ENCODE results near the gene CCDC85C. TPM values are rescaled to one million over a fixed set of nuclear protein-coding genes. Genes with fewer than 3 reads are reported as not detected.

The CCDC85C gene
- total and polyA plus RNA-seq, 4 donors = 4.0 to 23.9 (median 9.6) TPM

GRCh38 chr14:99627510-99628381 lies 23.7 kb upstream of the CCDC85C start:
- WGBS = 86% methylated on average over 13 of the region's 13 CpGs
- no peak overlapping the region for H3K4me3 ChIP-seq (ENCODE audit: low read depth in 1 of 3, low read length in 3 of 3)
- no peaks in the 10 kb centered on the region for H3K9me3 ChIP-seq (ENCODE audit: control insufficient read depth in 4 of 4, low read length in 3 of 4)
- H3K27me3 ChIP-seq (ENCODE audit: control insufficient read depth in 4 of 4, insufficient read depth in 4 of 4, low read length in 3 of 4) = no peaks in the 10 kb centered on the region
- no peak overlapping the region for H3K9ac ChIP-seq (ENCODE audit: low read depth in 1 of 2, low read length in 2 of 2)
- DNase-seq (ENCODE audit: low spot score) = no peak
- TF ChIP-seq FOXA1 (IDR thresholded peaks at IDR 0.05) = no peak
- TF ChIP-seq, protein P1, sequence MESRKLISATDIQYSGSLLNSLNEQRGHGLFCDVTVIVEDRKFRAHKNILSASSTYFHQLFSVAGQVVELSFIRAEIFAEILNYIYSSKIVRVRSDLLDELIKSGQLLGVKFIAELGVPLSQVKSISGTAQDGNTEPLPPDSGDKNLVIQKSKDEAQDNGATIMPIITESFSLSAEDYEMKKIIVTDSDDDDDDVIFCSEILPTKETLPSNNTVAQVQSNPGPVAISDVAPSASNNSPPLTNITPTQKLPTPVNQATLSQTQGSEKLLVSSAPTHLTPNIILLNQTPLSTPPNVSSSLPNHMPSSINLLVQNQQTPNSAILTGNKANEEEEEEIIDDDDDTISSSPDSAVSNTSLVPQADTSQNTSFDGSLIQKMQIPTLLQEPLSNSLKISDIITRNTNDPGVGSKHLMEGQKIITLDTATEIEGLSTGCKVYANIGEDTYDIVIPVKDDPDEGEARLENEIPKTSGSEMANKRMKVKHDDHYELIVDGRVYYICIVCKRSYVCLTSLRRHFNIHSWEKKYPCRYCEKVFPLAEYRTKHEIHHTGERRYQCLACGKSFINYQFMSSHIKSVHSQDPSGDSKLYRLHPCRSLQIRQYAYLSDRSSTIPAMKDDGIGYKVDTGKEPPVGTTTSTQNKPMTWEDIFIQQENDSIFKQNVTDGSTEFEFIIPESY (IDR thresholded peaks at IDR 0.05) = no peak
- no peak for TF ChIP-seq RXRA (IDR thresholded peaks at IDR 0.05)
- TF ChIP-seq NR2F2 (IDR thresholded peaks at IDR 0.05) = no peak
- no peak for TF ChIP-seq CTCF (IDR thresholded peaks at IDR 0.05; ENCODE audit: low read depth, low read length, missing input control)
- no peak for TF ChIP-seq REST (IDR thresholded peaks at IDR 0.05)
- no peak for TF ChIP-seq YY1 (IDR thresholded peaks at IDR 0.05)
- no peak for TF ChIP-seq FOXA2 (IDR thresholded peaks at IDR 0.05)
- no peak for TF ChIP-seq HNF4A (conservative IDR thresholded peaks at IDR 0.05)
- no peak for TF ChIP-seq SP1 (IDR thresholded peaks at IDR 0.05)
- TF ChIP-seq HNF4G (IDR thresholded peaks at IDR 0.05) = no peak
- no peak for TF ChIP-seq MAX (IDR thresholded peaks at IDR 0.05)
- TF ChIP-seq, protein P2, sequence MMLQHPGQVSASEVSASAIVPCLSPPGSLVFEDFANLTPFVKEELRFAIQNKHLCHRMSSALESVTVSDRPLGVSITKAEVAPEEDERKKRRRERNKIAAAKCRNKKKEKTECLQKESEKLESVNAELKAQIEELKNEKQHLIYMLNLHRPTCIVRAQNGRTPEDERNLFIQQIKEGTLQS (IDR thresholded peaks at IDR 0.05) = no peak
- no peak for TF ChIP-seq GABPA (IDR thresholded peaks at IDR 0.05 in 1 of 2, conservative IDR thresholded peaks at IDR 0.05 in 1 of 2)
- no peak overlapping the region for H3K27ac ChIP-seq (ENCODE audit: low read depth in 1 of 2, low read length in 2 of 2)
- H3K36me3 ChIP-seq (ENCODE audit: control insufficient read depth in 4 of 4, insufficient read depth in 3 of 4, low read depth in 1 of 4, low read length in 3 of 4) = no peaks in the 10 kb centered on the region
- H3K4me1 ChIP-seq (ENCODE audit: control insufficient read depth in 4 of 4, insufficient read depth in 4 of 4, low read length in 3 of 4) = peaks cover 2 to 8% (median 4%) of the 10 kb centered on the region in 4 donors

Data from liver (tissue), 9 donors.